Measurements from ENCODE around the gene SOX12.
"Not testable (repeated sequence)": the region's sequence is repeated elsewhere in the genome, so short reads cannot be mapped to it uniquely, and the experiment has no call there.

SOX12 gene

GRCh38 chr20:363319-364078 is 38.1 kb downstream of the SOX12 start:
- DNase-seq, result no peak

GRCh38 chr20:364905-365794 is 39.8 kb downstream of the SOX12 start:
- DNase-seq, result no peak

GRCh38 chr20:366041-366718 is 40.8 kb downstream of the SOX12 start:
- no peak for DNase-seq

- no peak for DNase-seq
Measured at GRCh38 chr20:366719-367485, 41.5 kb downstream of the SOX12 start.

GRCh38 chr20:367486-367887 is 42.1 kb downstream of the SOX12 start:
- DNase-seq, result no peak

GRCh38 chr20:368915-369314 is 43.6 kb downstream of the SOX12 start:
- DNase-seq, result no peak

GRCh38 chr20:370151-370600 is 44.8 kb downstream of the SOX12 start:
- no peak for DNase-seq

GRCh38 chr20:370977-371754 is 45.8 kb downstream of the SOX12 start:
- no peak for DNase-seq

- DNase-seq, result no peak
Measured at GRCh38 chr20:371755-372542, 46.6 kb downstream of the SOX12 start.

GRCh38 chr20:372543-373082 is 47.3 kb downstream of the SOX12 start:
- not testable (repeated sequence) for DNase-seq

GRCh38 chr20:373171-373890 is 48.0 kb downstream of the SOX12 start:
- no peak for DNase-seq

- no peak for DNase-seq
Measured at GRCh38 chr20:375265-375889, 50.0 kb downstream of the SOX12 start.

GRCh38 chr20:376089-376488 is 50.7 kb downstream of the SOX12 start:
- no peak for DNase-seq

GRCh38 chr20:376750-377149 is 51.4 kb downstream of the SOX12 start:
- no peak for DNase-seq

GRCh38 chr20:377578-377977 is 52.2 kb downstream of the SOX12 start:
- not testable (repeated sequence) for DNase-seq

- DNase-seq, result no peak
Measured at GRCh38 chr20:378961-379336, 53.6 kb downstream of the SOX12 start.
